Parietal lobe (tissue), 1 donor: ENCODE measurements around the gene BATF3. TPM values are rescaled to one million over a fixed set of nuclear protein-coding genes. Genes with fewer than 3 reads are reported as not detected.

ENCODE experiments used
- total RNA-seq: library from RNA; depleted of rRNA; stranded (reverse); fragments of >200 nt; gene quantifications from one replicate; pipeline ENCODE4 v1.2.3, GENCODE V29; 2014

Gene BATF3
- total RNA-seq: 5.3 TPM

DNA sequence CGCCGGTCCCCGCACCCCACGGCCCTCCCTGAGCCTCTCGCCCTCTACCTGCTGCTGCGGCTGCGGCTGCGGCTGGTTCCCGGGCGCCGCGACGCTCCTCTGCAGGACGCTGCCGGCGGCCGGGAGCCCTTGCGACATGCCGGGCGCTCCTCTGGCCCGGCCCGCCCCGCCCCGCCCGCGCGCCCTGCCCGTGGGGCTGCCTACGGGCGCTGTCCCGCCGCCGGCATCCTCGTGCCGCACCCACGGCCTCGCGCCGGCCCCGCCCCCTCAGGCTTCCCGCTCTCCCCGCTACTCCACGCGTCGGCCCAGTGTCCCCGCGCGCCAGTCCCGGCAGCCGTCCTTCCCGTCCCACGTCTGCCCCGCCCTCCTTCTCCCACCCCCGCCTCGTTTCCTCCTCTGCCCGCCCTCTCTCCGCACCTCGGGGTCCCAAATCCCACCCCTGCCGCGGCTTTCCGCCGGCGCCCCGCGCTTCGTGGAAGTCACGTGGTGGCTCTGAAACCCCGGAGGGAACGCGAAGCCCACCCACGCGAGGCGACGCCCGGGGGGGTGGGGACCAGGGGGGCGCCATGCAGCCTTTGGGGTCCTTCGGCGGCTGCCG, at the start of gene BATF3:
TSS of gene BATF3 (minus strand) at position 216 of the 598 bp plus-strand sequence. CDS start at position 138, 78 bp downstream.

Other genes starting within 250 kb of the BATF3 start
- 1.9 TPM for gene ATF3, start 91.1 kb downstream of the BATF3 start, total RNA-seq
- gene NSL1, start 91.9 kb upstream of the BATF3 start, total RNA-seq: 86.1 TPM
- 27.9 TPM for gene TATDN3, start 92.1 kb upstream of the BATF3 start, total RNA-seq
- not detected for gene SPATA45, start 147.8 kb upstream of the BATF3 start, total RNA-seq
- 55.1 TPM for gene FLVCR1, start 158.4 kb upstream of the BATF3 start, total RNA-seq